GM18498 (cell line): ENCODE data around the gene STPG1.

ENCODE experiments used
- ATAC-seq: cut with Tn5 transposase; IDR thresholded peaks from one replicate; pipeline ENCODE4 v1.9.1; 2021; ENCODE audit warnings: mild to moderate bottlenecking, moderate library complexity; ENCODE audit not compliant: unreplicated experiment

The STPG1 gene

GRCh38 chr1:24347159-24347934 lies 66.2 kb downstream of the STPG1 start:
- no peak for ATAC-seq

GRCh38 chr1:24345334-24345733 lies 68.2 kb downstream of the STPG1 start:
- no peak for ATAC-seq

DNA sequence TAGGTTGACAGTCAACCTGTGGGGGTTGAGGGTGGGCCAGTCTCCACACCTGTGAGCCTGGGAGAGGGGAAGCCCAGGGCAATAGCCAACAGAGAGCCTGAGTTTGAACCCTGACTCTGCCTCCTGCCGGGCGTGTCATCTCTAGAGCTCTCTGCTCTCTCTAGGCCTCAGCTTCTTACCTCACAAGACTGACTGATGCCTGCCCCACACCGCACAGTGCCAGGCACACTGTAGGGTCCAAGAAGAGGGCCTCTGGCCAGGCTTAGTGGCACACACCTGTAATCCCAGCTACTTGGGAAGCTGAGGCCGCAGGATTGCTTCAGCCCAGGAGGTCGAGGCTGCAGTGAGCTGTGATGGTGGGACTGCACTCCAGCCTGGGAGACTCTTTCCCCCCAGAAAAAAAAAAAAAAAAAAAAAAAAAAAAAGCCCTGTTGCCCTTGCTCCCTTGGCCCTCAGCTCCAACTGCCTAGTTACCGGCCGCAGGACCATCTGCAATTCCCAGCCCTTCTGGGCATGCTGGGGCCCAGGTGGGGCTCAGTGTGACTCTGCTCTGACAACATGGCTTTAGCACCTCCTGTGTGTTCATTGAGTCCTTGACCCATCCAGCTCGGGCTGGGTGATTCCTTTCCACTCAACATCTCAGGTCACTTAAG lies 69.4 kb downstream of the STPG1 start:
- ATAC-seq = no peak

DNA sequence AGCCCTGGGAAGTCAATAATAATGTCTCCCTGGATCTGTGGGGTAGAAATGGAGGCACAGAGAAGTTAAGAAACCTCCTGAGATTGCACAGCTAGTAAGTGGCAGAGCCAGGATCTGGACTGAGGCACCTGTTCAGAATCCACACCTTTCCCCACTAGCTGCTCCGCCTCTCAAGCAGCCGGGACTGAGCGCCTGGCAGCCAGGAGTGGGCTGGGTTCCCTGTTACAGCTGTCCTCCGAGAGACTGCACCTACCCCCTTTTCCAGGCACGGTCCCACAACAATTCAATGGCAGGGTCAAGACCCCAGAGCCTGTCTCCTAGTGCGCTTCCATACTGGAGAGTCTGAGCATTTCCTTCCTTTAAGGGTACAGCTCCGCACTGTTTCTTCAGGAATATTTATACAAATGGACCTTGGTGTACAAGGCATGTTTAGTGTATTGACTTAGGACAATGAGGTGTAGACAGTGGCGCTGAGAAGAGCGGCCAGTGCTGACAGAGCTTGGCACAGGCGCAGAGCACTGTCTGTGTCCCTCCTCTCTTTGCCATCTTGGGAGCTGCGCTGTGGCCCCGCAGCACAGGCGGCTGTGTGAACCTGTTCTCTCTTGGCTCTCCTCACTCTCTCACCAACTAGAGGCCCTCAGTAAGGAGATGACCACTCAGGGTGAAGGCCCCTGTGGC lies 70.0 kb downstream of the STPG1 start:
- ATAC-seq = no peak

GRCh38 chr1:24341260-24341659 lies 72.3 kb downstream of the STPG1 start:
- no peak for ATAC-seq

DNA sequence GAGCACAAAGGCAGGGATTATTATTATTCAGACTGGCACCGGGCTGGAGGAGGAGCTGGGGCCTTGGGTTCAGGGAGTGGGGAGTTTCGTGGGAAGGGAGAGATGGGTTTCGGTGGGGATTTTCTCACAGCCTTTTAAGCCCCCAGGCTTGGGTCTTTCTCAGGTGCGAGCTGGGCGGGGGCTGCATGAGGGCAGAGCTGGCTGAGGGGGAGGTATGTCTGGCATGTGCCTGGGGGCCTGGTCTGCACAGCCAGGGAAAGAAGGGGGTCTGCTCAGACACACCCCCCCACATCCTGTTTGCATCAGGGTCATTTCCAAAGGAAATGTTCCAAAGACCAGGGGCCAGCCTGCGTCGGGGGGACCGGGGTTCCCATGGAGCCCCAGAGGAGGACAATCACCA lies 72.8 kb downstream of the STPG1 start:
- no peak for ATAC-seq

DNA sequence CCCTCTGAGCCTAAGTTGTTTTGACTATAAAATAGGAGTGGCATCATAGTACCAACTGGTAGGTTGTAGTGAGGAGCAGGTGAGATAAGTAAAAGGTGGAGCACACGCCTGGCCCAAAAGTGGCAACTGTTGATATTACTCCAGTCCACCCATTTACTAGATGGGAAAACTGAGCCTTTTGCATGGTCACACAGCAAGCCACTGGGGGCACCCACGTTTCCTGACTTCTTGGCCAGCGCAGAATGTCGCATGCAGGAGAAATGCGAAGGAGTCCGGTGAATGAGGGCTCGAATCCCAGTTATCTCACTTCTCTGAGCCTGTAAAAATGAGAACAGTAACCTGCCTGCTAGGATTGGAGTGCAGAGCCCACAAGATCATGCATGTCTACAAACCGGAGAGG lies 73.6 kb downstream of the STPG1 start:
- no peak for ATAC-seq

GRCh38 chr1:24338447-24338846 lies 75.1 kb downstream of the STPG1 start:
- no peak for ATAC-seq

- ATAC-seq = no peak
These were observed 76.1 kb downstream of the STPG1 start for GRCh38 chr1:24337455-24337854.

DNA sequence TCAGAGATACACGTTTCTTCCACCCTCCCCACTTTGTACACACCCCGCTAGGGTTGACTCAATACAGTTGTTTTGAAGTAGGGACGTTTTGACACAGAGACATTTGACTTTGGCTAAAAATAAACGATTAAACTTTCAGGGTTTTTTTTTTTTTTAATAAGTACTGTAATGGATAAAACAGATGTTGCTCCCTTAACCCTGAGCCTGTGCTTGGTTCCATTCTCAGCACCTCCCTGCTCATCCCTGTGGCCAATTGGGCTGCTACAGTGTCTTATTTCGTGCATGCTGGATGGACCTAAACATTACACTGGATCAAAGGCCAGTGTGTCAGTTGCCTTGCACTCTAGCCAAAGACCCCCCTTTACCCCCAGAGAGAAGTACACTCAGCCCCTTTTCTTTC lies 77.5 kb downstream of the STPG1 start:
- no peak for ATAC-seq

DNA sequence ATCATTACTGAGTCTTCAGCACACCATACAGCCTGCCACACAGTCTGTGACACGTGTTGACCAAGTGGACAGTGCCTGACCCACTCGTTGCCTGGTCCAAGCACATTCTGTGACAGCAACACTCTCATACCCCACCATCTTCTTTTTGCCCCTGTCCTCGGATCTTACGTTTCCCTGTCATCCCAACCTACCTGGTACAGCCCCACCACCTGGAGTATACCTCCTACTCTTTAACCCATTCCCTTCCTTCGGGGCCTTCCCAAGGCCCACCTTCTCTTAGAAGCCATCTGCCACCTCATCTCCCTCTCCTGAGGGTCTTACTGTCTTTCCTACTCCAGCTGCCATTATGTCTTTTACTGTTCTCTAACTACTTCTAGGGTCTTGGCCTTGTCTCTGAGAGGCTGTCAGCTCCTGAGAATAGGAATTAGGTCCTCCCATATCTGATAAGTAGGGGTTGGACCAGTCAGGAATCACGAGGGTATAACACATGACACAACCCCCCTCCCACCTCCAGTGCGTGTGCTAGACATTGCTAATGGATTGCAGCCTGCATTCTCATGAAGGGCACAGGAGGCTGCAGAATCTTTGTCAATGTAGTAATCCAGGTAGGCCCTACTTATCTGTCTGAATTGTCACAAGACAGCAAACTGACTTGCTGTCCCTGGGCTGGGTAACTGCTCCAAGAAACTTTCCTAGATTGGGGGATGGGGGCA lies 81.5 kb downstream of the STPG1 start:
- ATAC-seq = no peak

GRCh38 chr1:24329797-24330543 lies 83.6 kb downstream of the STPG1 start:
- no peak for ATAC-seq

DNA sequence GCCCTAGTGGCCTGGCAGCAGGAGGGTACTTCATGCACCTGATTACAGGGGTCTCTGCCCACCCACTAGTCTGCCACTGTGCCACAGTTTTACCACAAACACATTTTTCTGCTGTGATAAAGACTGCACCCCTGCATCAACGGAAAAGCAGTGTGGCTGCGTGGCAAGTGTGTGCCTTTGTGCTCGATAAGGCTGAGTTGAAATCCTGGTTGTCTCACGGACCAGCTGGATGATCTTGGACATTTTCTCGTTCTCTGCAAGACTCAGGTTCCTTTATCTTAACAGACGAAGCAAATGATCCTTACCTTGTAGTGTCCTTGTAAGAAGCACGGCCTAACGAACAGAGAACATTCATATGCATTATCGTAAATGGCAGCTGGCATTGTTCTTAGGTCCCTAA lies 84.3 kb downstream of the STPG1 start:
- ATAC-seq = no peak

DNA sequence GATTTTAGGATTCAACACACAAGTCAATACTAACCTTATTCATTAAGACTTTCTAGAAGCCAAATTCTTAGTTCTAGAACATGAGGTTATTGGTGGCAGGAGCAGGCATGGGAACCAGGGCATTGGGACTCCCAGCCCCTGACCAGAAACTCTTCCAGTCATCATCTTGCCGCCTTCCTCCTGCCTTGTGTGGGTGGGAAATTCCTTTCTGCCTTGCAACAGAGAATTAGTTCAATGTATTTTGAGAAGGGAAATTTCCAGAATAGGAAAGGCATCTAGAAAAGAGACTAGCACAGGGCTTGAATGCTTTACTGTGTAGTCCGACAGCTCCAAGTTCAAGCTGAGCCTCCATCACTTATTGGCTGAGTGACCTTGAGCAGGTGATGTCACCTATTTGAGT lies 85.7 kb downstream of the STPG1 start:
- no peak for ATAC-seq

- ATAC-seq = no peak
These were observed 86.1 kb downstream of the STPG1 start for GRCh38 chr1:24327486-24327885.

- ATAC-seq = no peak
These were observed 87.8 kb downstream of the STPG1 start for GRCh38 chr1:24325587-24326449.

GRCh38 chr1:24324903-24325302 lies 88.7 kb downstream of the STPG1 start:
- ATAC-seq = no peak

GRCh38 chr1:24323281-24323680 lies 90.3 kb downstream of the STPG1 start:
- no peak for ATAC-seq

- peak; percentile 28 for ATAC-seq
These were observed 91.0 kb downstream of the STPG1 start for GRCh38 chr1:24322470-24323177.
